MM.1S (cell line): ENCODE results near the gene HPS4.

ENCODE experiments used
- DNase-seq: peaks from one replicate; pipeline ENCODE4 v3.0.0-alpha.2; 2015
- H2AFZ ChIP-seq: fragments of 300-600 bp; sonication (generic); 2 replicates; pipeline ENCODE4 v1.6.0; 2016; ENCODE audit warnings: antibody characterized with exemption, low read length
- H3F3A ChIP-seq: fragments of 300-600 bp; sonication (generic); 2 replicates; pipeline ENCODE4 v1.6.1; 2016; ENCODE audit warnings: mild to moderate bottlenecking, antibody characterized with exemption, low read length, moderate library complexity, mixed read lengths; ENCODE audit not compliant: insufficient read depth
- H3K27ac ChIP-seq: fragments of 300-600 bp; sonication (generic); 2 replicates; pipeline ENCODE4 v1.5.1; 2016; ENCODE audit warnings: mild to moderate bottlenecking, low read length
- H3K27me3 ChIP-seq: fragments of 300-600 bp; sonication (generic); replicated peaks from 2 replicates; pipeline ENCODE4 v1.6.0; 2016; ENCODE audit warnings: low read length; ENCODE audit not compliant: insufficient read depth
- H3K36me3 ChIP-seq: fragments of 300-600 bp; sonication (generic); replicated peaks from 2 replicates; pipeline ENCODE4 v1.6.1; 2016; ENCODE audit warnings: mild to moderate bottlenecking, low read length, mixed read lengths; ENCODE audit not compliant: insufficient read depth
- H3K4me1 ChIP-seq: fragments of 300-600 bp; sonication (generic); 2 replicates; pipeline ENCODE4 v1.6.1; 2016; ENCODE audit warnings: low read length, mixed read lengths
- H3K4me2 ChIP-seq: fragments of 300-600 bp; sonication (generic); 2 replicates; pipeline ENCODE4 v1.6.0; 2016; ENCODE audit warnings: low read depth, low read length
- H3K4me3 ChIP-seq: fragments of 300-600 bp; sonication (generic); 2 replicates; pipeline ENCODE4 v1.5.1; 2016; ENCODE audit warnings: low read length, mixed read lengths
- H3K79me2 ChIP-seq: fragments of 300-600 bp; sonication (generic); 2 replicates; pipeline ENCODE4 v1.6.1; 2016; ENCODE audit warnings: mixed run types, low read length, mixed read lengths
- H3K9ac ChIP-seq: fragments of 300-600 bp; sonication (generic); 2 replicates; pipeline ENCODE4 v1.6.1; 2016; ENCODE audit warnings: low read length, mixed read lengths
- H3K9me2 ChIP-seq: fragments of 300-600 bp; sonication (generic); replicated peaks from 2 replicates; pipeline ENCODE4 v1.6.1; 2016; ENCODE audit warnings: mild to moderate bottlenecking, low read length, mixed read lengths; ENCODE audit not compliant: insufficient read depth
- H3K9me3 ChIP-seq: fragments of 300-600 bp; sonication (generic); replicated peaks from 2 replicates; pipeline ENCODE4 v1.6.1; 2016; ENCODE audit warnings: mild to moderate bottlenecking, low read length, mixed read lengths; ENCODE audit not compliant: insufficient read depth
- H4K20me1 ChIP-seq: fragments of 300-600 bp; sonication (generic); 2 replicates; pipeline ENCODE4 v1.6.1; 2016; ENCODE audit warnings: mild to moderate bottlenecking, low read length, moderate library complexity, mixed read lengths; ENCODE audit not compliant: insufficient read depth
- EZH2 ChIP-seq: fragments of 300-600 bp; sonication (generic); optimal IDR thresholded peaks from 2 replicates; pipeline ENCODE3; 2017; ENCODE audit warnings: low read depth, mild to moderate bottlenecking, antibody characterized with exemption, low read length, mixed read lengths
- EZH2phosphoT487 ChIP-seq: fragments of 300-600 bp; sonication (generic); IDR thresholded peaks from 2 replicates; pipeline ENCODE4 v1.6.1; 2018; ENCODE audit warnings: antibody characterized with exemption, low read length
- TF ChIP-seq, protein P1 (sequence below): fragments of 300-600 bp; sonication (generic); IDR thresholded peaks from 2 replicates; pipeline ENCODE4 v1.5.1; 2016; ENCODE audit warnings: antibody characterized with exemption, low read length, mixed read lengths

HPS4 gene

GRCh38 chr22:26446808-26447515 is 36.6 kb downstream of the HPS4 start:
- H3K9me3 ChIP-seq: no peaks in the 10 kb centered on the region
- H3K9ac ChIP-seq: no peak overlapping the region
- H3K36me3 ChIP-seq: no peaks in the 10 kb centered on the region
- no peak overlapping the region for H3K4me2 ChIP-seq
- no peak overlapping the region for H3K27ac ChIP-seq
- H3K79me2 ChIP-seq: no peaks in the 10 kb centered on the region
- DNase-seq: no peak
- TF ChIP-seq EZH2: no peak
- TF ChIP-seq, protein P1, sequence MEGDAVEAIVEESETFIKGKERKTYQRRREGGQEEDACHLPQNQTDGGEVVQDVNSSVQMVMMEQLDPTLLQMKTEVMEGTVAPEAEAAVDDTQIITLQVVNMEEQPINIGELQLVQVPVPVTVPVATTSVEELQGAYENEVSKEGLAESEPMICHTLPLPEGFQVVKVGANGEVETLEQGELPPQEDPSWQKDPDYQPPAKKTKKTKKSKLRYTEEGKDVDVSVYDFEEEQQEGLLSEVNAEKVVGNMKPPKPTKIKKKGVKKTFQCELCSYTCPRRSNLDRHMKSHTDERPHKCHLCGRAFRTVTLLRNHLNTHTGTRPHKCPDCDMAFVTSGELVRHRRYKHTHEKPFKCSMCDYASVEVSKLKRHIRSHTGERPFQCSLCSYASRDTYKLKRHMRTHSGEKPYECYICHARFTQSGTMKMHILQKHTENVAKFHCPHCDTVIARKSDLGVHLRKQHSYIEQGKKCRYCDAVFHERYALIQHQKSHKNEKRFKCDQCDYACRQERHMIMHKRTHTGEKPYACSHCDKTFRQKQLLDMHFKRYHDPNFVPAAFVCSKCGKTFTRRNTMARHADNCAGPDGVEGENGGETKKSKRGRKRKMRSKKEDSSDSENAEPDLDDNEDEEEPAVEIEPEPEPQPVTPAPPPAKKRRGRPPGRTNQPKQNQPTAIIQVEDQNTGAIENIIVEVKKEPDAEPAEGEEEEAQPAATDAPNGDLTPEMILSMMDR: no peak
- no peak for TF ChIP-seq EZH2phosphoT487
- H3F3A ChIP-seq: no peaks in the 10 kb centered on the region
- no peaks in the 10 kb centered on the region for H3K9me2 ChIP-seq
- H2AFZ ChIP-seq: no peak overlapping the region
- H4K20me1 ChIP-seq: no peaks in the 10 kb centered on the region
- H3K4me1 ChIP-seq: no peaks in the 10 kb centered on the region
- H3K4me3 ChIP-seq: no peak overlapping the region
- no peaks in the 10 kb centered on the region for H3K27me3 ChIP-seq

DNA sequence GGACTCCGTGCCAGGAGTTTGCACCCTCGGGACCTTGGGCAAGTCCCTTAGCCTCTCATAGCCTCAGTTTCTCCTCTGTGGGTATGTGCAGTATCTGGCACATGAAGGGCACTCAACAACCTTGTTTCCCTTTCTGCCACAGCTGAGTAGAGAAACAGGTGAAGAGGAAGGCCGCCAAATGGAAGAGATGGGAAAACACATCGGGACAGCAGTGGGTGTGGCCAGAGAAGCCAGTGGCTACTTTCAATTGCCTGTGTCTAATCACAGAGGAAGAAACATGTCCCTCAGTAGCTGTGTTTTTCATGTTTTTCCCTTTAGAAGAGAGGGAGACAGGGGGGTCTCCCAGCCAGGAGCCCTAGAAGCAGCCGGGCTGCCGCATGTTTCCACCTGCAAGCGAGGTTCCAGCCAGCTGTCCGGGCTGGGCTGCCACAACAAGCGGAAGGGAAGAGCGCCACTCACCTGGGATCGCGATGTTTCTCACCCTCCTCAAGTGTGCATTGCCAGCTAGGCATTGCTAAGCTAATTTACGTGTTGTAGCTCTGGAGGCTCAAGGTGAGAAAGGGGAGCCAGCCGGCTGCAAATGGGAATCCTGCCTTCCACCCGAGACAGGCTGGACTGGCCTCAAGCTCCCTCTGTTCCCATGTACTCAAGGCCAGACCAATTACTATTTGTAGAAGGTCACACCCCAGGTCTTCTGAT is 37.9 kb downstream of the HPS4 start:
- Histone ChIP-seq H3K79me2 (no peaks in the 10 kb centered on the region), H3K27me3 (no peaks in the 10 kb centered on the region), H3K4me3 (no peak overlapping the region), H3K4me1 (no peaks in the 10 kb centered on the region), H4K20me1 (no peaks in the 10 kb centered on the region), H3K9me2 (no peaks in the 10 kb centered on the region), H3K9ac (no peak overlapping the region), H3K4me2 (no peak overlapping the region), H2AFZ (no peak overlapping the region), H3F3A (no peaks in the 10 kb centered on the region), H3K36me3 (no peaks in the 10 kb centered on the region), H3K27ac (no peak overlapping the region), H3K9me3 (no peaks in the 10 kb centered on the region)
- TF ChIP-seq EZH2phosphoT487 (no peak), EZH2 (no peak)
- TF ChIP-seq, protein P1: no peak
- DNase-seq: no peak

GRCh38 chr22:26444777-26445176 is 38.8 kb downstream of the HPS4 start:
- Histone ChIP-seq H3K4me2 (no peak overlapping the region), H3K4me1 (no peaks in the 10 kb centered on the region), H3K4me3 (no peak overlapping the region), H3K9ac (no peak overlapping the region), H3K9me3 (no peaks in the 10 kb centered on the region), H3F3A (no peaks in the 10 kb centered on the region), H3K79me2 (0 out of 2 replicates have a peak, but pooled peaks cover 3% of the 10 kb centered on the region), H3K9me2 (no peaks in the 10 kb centered on the region), H2AFZ (no peak overlapping the region), H3K27me3 (no peaks in the 10 kb centered on the region), H3K27ac (no peak overlapping the region), H4K20me1 (no peaks in the 10 kb centered on the region), H3K36me3 (no peaks in the 10 kb centered on the region)
- no peak for DNase-seq
- TF ChIP-seq EZH2 (no peak), EZH2phosphoT487 (no peak)
- TF ChIP-seq, protein P1: no peak
